Tibial nerve (tissue), 3 donors: Measurements from ENCODE around the gene PRUNE2.

Source experiments
- CTCF ChIP-seq, 5 experiments: fragments of 200-600 bp in 3 of 5; fragments of 450-650 bp in 2 of 5; sonication (generic) in 3 of 5; IDR thresholded peaks; one replicate each; pipeline ENCODE4 v1.5.1; 2016 to 2019; ENCODE audit warnings: antibody characterized with exemption in 5 of 5, mild to moderate bottlenecking in 3 of 5, moderate library complexity in 2 of 5
- POLR2A ChIP-seq, 2 donors: fragments of 450-650 bp; IDR thresholded peaks; one replicate each; pipeline ENCODE4 v1.6.1; 2017; ENCODE audit warnings: antibody characterized with exemption in 2 of 2, mild to moderate bottlenecking in 2 of 2, moderate library complexity in 2 of 2

GRCh38 chr9:76737154-76737902 is 168.6 kb downstream of the PRUNE2 start:
- TF ChIP-seq CTCF (IDR thresholded peaks at IDR 0.05): no peak
- no peak for TF ChIP-seq POLR2A (IDR thresholded peaks at IDR 0.05)
